AG04449 (cell line): ENCODE results near the gene CEP295NL.
"Not testable (repeated sequence)": the region's sequence is repeated elsewhere in the genome, so short reads cannot be mapped to it uniquely, and the experiment has no call there.

Experiments used
- CTCF ChIA-PET: fragments of 350-600 bp; formaldehyde crosslinking; extraction: SDS; loops from one replicate; lab custom pipeline; 2021; ENCODE audit warnings: antibody characterized with exemption; lab: Yijun Ruan, JAX
- POLR2A ChIA-PET: fragments of 400-600, 350-600 bp; formaldehyde crosslinking; extraction: SDS; loops from one replicate; lab custom pipeline; 2020; ENCODE audit warnings: antibody characterized with exemption, inconsistent platforms; lab: Yijun Ruan, JAX
- DNase-seq: peaks from one replicate; pipeline ENCODE4 v3.0.0-alpha.2; 2010; ENCODE audit warnings: low read depth, low spot score
- H3K4me3 ChIP-seq: 2 replicates; pipeline ENCODE4 v1.5.1; 2011; ENCODE audit warnings: low read depth, mild to moderate bottlenecking, control low read depth, low read length
- CTCF ChIP-seq: IDR thresholded peaks from one replicate; pipeline ENCODE4 v1.5.1; 2011; ENCODE audit warnings: mild to moderate bottlenecking, moderate library complexity, low read length, control low read depth, inconsistent platforms; ENCODE audit not compliant: insufficient read depth; ENCODE audit errors: missing control alignments

Gene CEP295NL

GRCh38 chr17:78878261-78878660 is 24.7 kb downstream of the CEP295NL start:
- DNase-seq: no peak
- H3K4me3 ChIP-seq: no peak overlapping the region
- POLR2A ChIA-PET: interaction anchor here (1.0 kb wide), 1 partner anchor 55 kb away, joined by 4 read pairs; no protein-coding TSS in a partner anchor
- CTCF ChIA-PET: interaction anchor here (1.3 to 4.9 kb wide), 5 partner anchors 10 to 93 kb away, joined by 3 to 53 read pairs (median 7); no protein-coding TSS in a partner anchor
- no peak for TF ChIP-seq CTCF

- H3K4me3 ChIP-seq, DNase-seq, POLR2A ChIA-PET: not testable (repeated sequence)
- CTCF ChIA-PET: interaction anchor here (1.2 to 4.9 kb wide), 4 partner anchors 8 to 95 kb away, joined by 6 to 53 read pairs (median 7); no protein-coding TSS in a partner anchor
Measured at GRCh38 chr17:78876954-78877517, 26.0 kb downstream of the CEP295NL start.

GRCh38 chr17:78876094-78876597 is 26.9 kb downstream of the CEP295NL start:
- POLR2A ChIA-PET: interaction anchor here (0.6 to 0.7 kb wide), 2 partner anchors 11 to 43 kb away, joined by 3 read pairs; no protein-coding TSS in a partner anchor
- no peak for TF ChIP-seq CTCF
- DNase-seq: no peak
- H3K4me3 ChIP-seq: no peak overlapping the region
- CTCF ChIA-PET: interaction anchor here (0.7 to 4.9 kb wide), 5 partner anchors 8 to 170 kb away, joined by 3 to 53 read pairs (median 6); no protein-coding TSS in a partner anchor

- POLR2A ChIA-PET: interaction anchor here (0.6 to 0.7 kb wide), 2 partner anchors 11 to 43 kb away, joined by 3 read pairs; no protein-coding TSS in a partner anchor
- H3K4me3 ChIP-seq: no peak overlapping the region
- no peak for TF ChIP-seq CTCF
- CTCF ChIA-PET: interaction anchor here (0.7 to 4.9 kb wide), 4 partner anchors 9 to 170 kb away, joined by 3 to 53 read pairs (median 6); no protein-coding TSS in a partner anchor
- no peak for DNase-seq
Measured at GRCh38 chr17:78875363-78876093, 27.5 kb downstream of the CEP295NL start.

- no peak for DNase-seq
- H3K4me3 ChIP-seq: no peak overlapping the region
- ChIA-PET CTCF (interaction anchor here (4.9 kb wide), 1 partner anchor 8 kb away, joined by 53 read pairs; no protein-coding TSS in a partner anchor), POLR2A (interaction anchor here (0.8 kb wide), 1 partner anchor 11 kb away, joined by 4 read pairs; no protein-coding TSS in a partner anchor)
- TF ChIP-seq CTCF: no peak
Measured at GRCh38 chr17:78873519-78874340, 29.3 kb downstream of the CEP295NL start.

- CTCF ChIA-PET: interaction anchor here (0.6 to 2.1 kb wide), 3 partner anchors 10 to 99 kb away, joined by 3 to 9 read pairs (median 3); no protein-coding TSS in a partner anchor
Measured at GRCh38 chr17:78872486-78872885, 30.5 kb downstream of the CEP295NL start.

More at GRCh38 chr17:78872486-78872885, 30.5 kb downstream of the CEP295NL start:
- POLR2A ChIA-PET: interaction anchor here (0.8 kb wide), 1 partner anchor 17 kb away, joined by 5 read pairs; no protein-coding TSS in a partner anchor
- TF ChIP-seq CTCF: no peak
- no peak for DNase-seq
- no peak overlapping the region for H3K4me3 ChIP-seq
